Measurements from ENCODE around the gene VPS39. TPM values are rescaled to one million over a fixed set of nuclear protein-coding genes. Genes with fewer than 3 reads are reported as not detected.

Gene VPS39
- total and polyA plus RNA-seq, 9 of the 15 experiments (the other 6 are each of a cell fraction or from before 2014, with no cell fraction given) = 3.2 to 37.3 (median 21.8) TPM

DNA sequence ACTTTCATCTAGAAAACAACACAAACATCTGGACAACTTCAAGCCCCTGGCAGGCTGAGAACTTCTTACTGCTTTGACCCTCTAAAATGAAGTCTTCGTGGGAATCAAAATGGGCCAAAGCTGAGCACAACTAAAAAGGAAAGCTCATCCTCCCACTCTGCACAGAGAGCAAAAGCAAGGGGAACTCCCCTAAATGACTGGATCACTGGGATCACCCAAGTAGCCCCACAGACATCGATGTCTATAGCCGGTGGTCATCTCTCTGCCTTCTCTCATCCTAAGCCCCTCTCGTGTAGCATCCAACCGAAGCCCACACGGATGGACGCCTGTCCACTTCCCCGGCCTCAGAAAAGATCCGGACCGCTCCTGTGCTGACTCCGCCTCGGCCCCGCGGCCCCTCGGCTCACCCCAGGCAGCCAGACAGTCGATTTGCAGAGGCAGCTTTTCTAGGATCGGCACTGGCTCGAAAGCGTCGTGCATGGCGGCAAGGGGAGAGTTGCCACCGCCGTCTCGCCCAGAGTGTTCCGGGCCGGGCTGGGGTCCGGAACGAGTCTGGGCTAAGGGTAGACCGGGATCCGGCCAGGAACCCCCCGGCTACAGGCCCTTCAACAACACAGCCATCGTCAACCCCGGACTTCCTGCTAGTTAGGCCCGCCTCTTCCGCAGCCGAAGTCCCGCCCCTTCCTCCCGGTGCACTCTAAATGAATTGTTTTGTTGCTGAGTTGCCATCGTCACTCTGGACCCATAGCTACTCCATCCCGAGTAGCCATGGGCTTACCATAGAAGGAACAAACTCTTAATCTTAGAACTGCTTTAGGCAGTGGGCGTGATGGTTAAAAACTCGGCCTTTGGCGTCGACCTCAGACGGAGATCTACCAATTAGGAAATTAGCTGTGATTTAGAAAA lies at the start of gene VPS39 (continued):
- TF ChIP-seq SAP30 (IDR thresholded peaks at IDR 0.05; ENCODE audit: borderline replicate concordance, insufficient read depth, low read depth, low read length, poor library complexity, severe bottlenecking) = peak; percentile 90
- TF ChIP-seq ZNF77 (CRISPR knock-in tag; IDR thresholded peaks at IDR 0.05) = no peak
- TF ChIP-seq CBFA2T3 (IDR thresholded peaks at IDR 0.05) = no peak
- no peak for TF ChIP-seq NEUROD1 (IDR thresholded peaks at IDR 0.05; ENCODE audit: borderline replicate concordance, low read depth, low read length, partially characterized antibody)
- TF ChIP-seq, protein P1, sequence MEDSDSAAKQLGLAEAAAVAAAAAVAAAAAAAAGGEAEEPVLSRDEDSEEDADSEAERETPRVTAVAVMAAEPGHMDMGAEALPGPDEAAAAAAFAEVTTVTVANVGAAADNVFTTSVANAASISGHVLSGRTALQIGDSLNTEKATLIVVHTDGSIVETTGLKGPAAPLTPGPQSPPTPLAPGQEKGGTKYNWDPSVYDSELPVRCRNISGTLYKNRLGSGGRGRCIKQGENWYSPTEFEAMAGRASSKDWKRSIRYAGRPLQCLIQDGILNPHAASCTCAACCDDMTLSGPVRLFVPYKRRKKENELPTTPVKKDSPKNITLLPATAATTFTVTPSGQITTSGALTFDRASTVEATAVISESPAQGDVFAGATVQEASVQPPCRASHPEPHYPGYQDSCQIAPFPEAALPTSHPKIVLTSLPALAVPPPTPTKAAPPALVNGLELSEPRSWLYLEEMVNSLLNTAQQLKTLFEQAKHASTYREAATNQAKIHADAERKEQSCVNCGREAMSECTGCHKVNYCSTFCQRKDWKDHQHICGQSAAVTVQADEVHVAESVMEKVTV (CRISPR knock-in tag; IDR thresholded peaks at IDR 0.05) = no peak
- peak; percentile 58 for TF ChIP-seq ZNF316 (IDR thresholded peaks at IDR 0.05)
- TF ChIP-seq ZNF274 (IDR thresholded peaks at IDR 0.05; ENCODE audit: borderline replicate concordance, low read depth, low read length) = no peak
- TF ChIP-seq NCOR1 (IDR thresholded peaks at IDR 0.05) = no peak
- TF ChIP-seq ZNF184 (CRISPR knock-in tag; IDR thresholded peaks at IDR 0.05) = no peak
- TF ChIP-seq KDM5B (IDR thresholded peaks at IDR 0.05; ENCODE audit: insufficient replicate concordance, low read depth, low read length) = peak; percentile 80
- no peak for TF ChIP-seq ZNF589 (CRISPR knock-in tag; IDR thresholded peaks at IDR 0.05; ENCODE audit: low read depth)
- TF ChIP-seq, protein P2, sequence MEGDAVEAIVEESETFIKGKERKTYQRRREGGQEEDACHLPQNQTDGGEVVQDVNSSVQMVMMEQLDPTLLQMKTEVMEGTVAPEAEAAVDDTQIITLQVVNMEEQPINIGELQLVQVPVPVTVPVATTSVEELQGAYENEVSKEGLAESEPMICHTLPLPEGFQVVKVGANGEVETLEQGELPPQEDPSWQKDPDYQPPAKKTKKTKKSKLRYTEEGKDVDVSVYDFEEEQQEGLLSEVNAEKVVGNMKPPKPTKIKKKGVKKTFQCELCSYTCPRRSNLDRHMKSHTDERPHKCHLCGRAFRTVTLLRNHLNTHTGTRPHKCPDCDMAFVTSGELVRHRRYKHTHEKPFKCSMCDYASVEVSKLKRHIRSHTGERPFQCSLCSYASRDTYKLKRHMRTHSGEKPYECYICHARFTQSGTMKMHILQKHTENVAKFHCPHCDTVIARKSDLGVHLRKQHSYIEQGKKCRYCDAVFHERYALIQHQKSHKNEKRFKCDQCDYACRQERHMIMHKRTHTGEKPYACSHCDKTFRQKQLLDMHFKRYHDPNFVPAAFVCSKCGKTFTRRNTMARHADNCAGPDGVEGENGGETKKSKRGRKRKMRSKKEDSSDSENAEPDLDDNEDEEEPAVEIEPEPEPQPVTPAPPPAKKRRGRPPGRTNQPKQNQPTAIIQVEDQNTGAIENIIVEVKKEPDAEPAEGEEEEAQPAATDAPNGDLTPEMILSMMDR (IDR thresholded peaks at IDR 0.05 in 2 of 3, conservative IDR thresholded peaks at IDR 0.05 in 1 of 3; ENCODE audit: insufficient read depth in 2 of 3, low read depth in 1 of 3, low read length in 3 of 3) = no peak
- no peak for TF ChIP-seq RHOXF2B (CRISPR knock-in tag; conservative IDR thresholded peaks at IDR 0.05)
- TF ChIP-seq, protein P3, sequence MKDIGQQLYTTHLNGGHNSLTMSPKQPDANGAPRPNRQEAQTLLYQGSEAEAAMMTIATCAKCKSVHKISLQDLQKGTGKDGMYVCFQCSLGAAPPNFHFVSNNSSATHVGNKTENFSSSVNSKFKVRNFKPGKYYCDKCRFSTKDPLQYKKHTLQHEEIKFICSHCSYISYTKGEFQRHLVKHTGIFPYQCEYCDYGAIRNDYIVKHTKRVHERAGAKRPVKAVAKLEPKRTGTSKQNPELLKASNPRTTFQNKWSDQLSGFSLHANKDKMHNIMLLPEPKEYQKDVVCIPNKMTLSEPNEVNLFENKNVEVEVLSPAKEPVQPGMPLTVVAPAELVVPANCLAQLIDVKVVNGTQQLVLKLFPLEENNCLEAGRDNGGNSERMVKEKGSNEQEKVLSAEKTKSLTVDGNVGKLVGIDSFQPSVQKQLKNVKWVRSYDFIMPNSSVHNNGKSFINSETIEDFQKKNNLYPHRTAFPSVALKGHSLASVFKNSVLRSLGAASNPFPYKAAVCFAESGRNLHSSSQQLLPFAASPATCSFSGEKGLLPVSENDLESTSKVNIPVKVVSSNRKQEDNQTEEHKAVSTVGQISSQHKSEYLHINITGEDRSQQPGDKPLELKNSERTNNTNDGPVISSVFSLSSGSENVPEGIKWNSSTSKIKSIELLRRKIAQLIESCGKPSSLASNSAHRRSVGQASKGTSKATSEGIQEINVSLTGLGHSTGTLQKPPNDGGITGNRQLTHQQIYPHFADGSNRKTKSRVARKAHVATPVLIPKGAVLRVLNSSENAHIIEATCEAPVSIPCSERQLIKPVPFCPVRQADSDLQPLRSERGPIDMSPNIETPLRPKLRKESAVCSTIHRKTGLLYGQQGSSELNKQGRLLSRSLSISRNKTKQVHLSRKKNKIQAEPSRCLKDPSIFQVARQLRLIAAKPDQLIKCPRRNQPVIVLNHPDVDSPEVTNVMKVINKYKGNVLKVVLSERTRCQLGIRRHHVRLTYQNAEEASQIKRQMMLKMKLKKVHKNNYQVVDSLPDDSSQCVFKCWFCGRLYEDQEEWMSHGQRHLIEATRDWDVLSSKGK (CRISPR knock-in tag; IDR thresholded peaks at IDR 0.05) = no peak
- TF ChIP-seq, protein P4, sequence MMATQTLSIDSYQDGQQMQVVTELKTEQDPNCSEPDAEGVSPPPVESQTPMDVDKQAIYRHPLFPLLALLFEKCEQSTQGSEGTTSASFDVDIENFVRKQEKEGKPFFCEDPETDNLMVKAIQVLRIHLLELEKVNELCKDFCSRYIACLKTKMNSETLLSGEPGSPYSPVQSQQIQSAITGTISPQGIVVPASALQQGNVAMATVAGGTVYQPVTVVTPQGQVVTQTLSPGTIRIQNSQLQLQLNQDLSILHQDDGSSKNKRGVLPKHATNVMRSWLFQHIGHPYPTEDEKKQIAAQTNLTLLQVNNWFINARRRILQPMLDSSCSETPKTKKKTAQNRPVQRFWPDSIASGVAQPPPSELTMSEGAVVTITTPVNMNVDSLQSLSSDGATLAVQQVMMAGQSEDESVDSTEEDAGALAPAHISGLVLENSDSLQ (IDR thresholded peaks at IDR 0.05) = peak; percentile 55
- no peak for TF ChIP-seq BRCA1 (IDR thresholded peaks at IDR 0.05)
- TF ChIP-seq BRCA1 (CRISPR knock-in tag; IDR thresholded peaks at IDR 0.05) = no peak
- no peak for TF ChIP-seq MAX (CRISPR knock-in tag; IDR thresholded peaks at IDR 0.05)

All from K562 (cell line).